HG02840 (cell line): Measurements from ENCODE around the gene TMEM233.
"Not testable (repeated sequence)": the region's sequence is repeated elsewhere in the genome, so short reads cannot be mapped to it uniquely, and the experiment has no call there.

ENCODE experiments used
- ATAC-seq: cut with Tn5 transposase; IDR thresholded peaks from one replicate; pipeline ENCODE4 v1.9.1; 2021; ENCODE audit warnings: mild to moderate bottlenecking, moderate library complexity, moderate number of reproducible peaks; ENCODE audit not compliant: unreplicated experiment, low FRiP score

Gene TMEM233

DNA sequence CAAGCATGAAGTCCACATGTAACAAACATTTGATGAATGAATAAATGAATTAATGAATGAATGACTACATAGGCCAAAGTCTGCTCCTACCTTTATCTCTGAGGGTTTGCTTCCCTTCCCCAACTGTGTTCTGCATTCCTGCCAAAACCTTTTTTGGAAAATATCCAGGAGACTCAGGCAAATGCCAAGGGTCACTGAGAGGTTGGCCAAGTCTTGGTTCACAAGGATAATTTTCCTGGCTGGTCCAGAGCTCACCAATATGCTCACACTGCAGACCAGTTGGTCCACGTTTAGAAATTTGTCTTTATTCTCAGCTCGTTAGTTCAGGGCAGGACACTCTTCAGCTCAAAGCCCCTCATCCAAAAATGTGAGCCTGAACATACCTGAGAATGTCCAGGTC lies 10.2 kb downstream of the TMEM233 start:
- no peak for ATAC-seq

DNA sequence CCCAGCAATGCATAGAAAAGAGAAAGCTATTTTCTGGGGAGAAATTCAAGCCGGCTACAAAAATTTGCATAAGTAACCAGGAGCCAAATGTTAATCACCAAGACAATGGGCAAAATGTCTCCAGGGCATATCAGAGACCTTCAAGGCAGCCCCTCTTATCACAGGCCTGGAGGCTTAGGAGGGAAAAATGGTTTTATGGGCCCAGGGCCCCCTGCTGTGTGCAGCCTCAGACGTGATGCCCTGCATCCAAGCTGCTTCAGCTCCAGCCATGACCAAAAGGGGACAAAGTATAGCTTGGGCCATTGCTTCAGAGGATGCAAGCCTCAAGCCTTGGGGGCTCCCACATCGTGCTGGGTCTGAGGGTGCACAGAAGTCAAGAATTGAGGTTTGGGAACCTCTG lies 15.8 kb downstream of the TMEM233 start:
- ATAC-seq = no peak

DNA sequence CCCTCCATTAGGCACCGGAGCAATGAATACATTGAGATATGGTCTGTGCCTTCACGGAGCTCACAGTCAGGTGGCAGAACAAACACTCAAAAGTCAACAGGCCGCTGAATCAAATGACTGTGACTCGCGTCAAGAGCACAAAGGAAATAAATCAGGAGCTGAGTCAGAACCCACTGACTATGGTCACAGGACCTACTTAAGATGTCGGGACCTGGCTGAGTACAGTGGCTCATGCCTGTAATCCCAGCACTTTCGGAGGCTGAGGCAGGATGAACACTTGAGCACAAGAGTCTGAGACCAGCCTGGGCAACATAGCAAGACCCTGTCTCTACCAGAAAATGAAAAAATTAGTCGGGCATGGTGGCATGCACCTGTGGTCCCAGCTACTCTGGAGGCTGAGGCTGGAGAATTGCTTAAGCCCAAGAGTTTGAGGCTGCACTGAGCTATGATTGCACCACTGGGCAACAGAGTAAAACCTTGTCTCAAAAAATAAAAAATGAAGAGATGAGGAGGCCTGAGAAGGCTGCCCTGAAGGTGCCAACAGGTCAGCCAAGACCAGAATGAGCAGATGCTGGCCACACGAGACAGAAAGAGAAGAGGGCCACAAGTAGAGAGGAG lies 19.9 kb downstream of the TMEM233 start:
- ATAC-seq = no peak

- ATAC-seq = no peak
These were observed 21.1 kb downstream of the TMEM233 start for GRCh38 chr12:119614705-119615104.

DNA sequence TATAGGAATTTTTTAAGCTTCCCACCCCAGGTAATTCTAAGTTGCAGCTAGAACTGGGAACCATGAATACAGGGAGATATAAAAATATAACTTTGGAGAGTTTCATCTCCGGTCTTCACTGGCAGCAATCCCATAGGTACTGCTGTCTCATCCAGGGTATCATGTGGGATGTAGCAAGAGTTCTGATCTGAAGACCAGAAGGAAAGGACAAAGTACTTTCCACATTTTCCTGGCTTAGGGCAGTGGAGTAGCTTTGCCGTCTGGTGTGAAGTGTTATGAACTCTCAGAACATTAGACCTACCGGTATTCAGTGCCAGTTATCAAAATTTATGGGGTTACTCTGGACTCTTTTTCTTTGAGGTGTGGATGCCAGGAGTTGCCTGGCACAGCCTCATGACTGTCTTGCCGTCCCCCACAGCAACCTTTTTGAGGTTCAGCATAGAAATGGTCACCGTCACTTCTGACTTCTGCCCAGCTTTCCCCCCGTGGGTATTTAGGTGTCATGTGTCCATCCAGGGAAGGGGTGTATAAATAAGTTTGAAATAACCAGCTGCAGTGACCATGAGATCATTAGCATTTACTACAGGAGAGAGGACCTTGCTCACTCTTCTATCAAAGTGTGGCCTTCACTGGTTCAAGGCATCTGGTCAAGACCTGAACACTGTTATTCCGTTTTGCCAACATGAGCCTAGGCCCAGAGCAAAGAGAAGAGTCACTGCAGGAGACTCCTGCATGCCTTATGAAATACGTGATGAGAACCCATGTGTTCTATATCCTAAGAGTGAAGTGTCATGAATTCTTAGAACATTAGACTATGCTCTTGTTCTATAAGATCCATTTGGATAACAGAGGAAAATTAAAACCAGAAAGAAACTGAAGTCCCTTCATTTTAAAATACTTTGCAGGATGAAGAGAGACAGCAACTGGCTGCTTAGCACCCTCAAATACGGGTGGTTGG lies 22.2 kb downstream of the TMEM233 start:
- ATAC-seq = no peak

DNA sequence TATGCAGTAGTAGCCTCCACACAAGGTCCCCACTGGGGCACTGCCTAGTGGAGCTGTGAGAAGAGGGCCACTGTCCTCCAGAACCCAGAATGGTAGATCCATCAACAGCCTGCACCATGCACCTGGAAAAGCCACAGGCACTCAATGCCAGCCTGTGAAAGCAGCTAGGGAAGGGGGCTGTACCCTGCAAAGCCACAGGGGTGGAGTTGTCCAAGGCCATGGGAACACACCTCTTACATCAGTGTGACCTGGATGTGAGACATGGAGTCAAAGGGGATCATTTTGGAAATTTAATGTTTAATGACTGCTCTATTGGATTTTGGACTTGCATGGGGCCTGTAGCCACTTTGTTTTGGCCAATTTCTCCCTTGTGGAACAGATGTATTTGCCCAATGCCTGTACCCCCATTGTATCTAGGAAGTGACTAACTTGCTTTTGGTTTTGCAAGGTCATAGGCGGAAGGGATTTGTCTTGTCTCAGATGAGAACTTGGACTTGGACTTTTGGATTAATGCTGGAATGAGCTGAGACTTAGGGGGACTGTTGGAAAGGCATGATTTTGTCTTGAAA lies 24.8 kb downstream of the TMEM233 start:
- ATAC-seq = not testable (repeated sequence)

- no peak for ATAC-seq
These were observed 26.9 kb downstream of the TMEM233 start for GRCh38 chr12:119620490-119620889.

DNA sequence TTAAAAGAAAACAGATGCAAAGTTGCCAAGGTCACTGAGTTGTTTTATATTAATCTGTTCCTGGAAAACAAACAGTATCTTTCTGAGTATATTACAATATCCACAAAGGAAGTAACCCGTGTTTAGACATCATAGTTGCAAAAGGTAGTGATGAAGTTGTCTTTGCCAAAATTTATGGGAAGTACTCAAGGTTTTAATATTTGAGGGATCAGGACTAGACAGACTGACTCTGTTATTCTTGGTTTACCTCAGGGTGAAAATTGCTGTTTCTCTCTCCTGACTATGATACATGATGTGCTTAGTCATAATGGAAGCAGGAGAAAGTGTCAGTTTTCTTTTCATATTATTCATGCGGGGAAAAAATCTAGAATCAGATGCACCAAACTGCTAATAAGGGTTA lies 28.3 kb downstream of the TMEM233 start:
- ATAC-seq = no peak

DNA sequence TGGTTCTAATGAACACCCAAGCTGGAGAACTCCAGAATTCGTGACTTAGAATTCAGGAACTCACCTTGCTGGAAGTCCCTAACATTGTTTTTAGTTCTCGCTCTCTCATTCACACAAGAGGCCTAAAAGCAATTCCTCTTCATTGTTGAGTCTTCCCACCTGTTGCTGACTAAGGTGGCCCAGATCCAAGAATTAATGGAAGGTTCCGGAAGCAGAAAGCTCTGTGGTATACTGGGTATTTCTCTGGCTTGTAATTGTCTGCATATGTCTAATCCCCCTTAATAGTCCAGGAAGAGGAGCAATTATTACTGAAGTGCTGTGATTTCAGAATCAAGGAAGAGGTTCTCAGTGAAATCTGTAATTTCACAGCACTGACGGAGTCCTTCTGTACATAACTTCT lies 31.4 kb downstream of the TMEM233 start:
- no peak for ATAC-seq

GRCh38 chr12:119627019-119627643 lies 33.6 kb downstream of the TMEM233 start:
- ATAC-seq = no peak

DNA sequence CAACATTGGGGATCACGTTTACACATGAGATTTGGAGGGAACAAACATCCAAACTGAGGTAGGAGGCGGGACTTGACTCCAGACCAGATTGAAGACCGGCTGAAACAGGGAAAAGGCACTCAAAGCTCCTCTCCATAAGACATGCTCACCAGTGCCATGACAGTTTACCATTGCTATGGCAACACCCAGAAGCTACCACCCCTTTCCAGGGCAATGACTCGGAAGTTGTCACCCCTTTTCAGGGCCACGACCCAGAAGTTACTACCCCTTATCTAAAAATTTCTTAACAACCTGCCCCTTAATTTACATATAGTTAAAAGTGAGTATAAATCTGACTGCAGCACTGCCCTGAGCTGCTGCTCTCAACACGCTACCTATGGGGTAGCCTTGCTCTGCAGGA lies 34.1 kb downstream of the TMEM233 start:
- no peak for ATAC-seq

- ATAC-seq = no peak
These were observed 36.7 kb downstream of the TMEM233 start for GRCh38 chr12:119630223-119630780.

DNA sequence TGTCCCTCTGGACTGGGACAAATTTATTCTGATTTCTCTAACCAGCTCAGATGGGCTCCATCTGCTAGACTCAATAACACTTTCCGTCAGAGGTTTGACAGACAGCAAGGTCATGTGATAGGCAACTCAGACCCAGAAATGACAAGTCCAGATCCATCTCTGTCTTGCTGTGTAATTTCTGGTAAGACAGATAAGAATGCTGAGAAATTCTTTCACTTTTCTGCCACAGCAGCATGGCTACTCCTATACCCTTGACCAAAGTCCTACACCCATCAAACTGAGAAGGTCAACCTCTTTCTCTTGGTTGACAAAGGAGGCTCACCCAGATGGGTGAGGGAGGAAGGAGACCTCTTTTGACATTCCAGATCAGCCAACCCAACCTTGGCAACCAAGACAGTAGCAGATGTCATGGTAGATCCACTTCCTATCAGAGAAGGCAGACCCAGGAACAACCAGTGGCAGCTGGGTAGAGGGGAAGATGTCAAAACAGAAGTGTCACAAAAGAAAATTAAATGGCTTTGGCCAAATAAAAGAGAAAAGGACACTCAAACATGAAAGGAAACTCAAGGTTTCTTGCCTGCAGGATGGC lies 37.5 kb downstream of the TMEM233 start:
- no peak for ATAC-seq

GRCh38 chr12:119631930-119632678 lies 38.5 kb downstream of the TMEM233 start:
- no peak for ATAC-seq

GRCh38 chr12:119634743-119635142 lies 41.2 kb downstream of the TMEM233 start:
- no peak for ATAC-seq

DNA sequence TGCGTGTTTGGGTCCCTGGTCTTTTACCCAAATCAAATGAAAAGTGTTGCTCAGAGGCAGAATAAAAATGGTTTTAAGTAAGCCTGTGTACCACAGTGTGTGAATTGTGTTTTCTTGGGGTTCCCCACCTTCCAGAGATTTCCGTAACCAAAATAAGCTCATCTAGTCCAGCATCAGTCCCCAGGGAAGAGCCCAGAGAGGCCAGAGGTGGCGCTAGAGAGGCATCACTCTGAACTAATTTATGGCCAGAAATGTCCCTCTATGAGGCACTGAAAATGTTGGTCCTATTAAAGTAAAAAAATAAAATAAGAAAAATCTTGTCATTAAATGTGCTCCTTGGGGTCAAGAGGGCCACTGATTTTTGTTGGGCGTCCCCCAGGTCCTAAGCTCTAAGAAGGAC lies 49.4 kb downstream of the TMEM233 start:
- no peak for ATAC-seq

DNA sequence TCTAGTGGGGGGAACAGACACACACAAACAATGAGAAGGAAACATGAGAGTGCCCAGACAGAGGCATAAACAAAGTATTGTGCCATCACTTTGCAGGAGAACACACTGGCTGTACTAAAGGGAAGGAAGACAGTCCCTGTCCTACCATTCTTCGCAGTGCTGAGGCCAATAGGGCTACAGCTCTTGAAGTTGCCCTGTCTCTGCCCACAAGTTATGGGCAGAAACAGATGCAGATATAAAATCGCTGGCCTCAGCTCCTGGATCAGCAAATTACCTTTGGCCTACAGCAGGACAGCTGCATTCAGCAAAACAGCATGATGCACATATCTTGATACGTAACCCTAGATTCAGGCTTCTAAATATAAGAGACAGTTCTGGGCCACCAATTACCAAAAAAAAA lies 51.4 kb downstream of the TMEM233 start:
- ATAC-seq = no peak

DNA sequence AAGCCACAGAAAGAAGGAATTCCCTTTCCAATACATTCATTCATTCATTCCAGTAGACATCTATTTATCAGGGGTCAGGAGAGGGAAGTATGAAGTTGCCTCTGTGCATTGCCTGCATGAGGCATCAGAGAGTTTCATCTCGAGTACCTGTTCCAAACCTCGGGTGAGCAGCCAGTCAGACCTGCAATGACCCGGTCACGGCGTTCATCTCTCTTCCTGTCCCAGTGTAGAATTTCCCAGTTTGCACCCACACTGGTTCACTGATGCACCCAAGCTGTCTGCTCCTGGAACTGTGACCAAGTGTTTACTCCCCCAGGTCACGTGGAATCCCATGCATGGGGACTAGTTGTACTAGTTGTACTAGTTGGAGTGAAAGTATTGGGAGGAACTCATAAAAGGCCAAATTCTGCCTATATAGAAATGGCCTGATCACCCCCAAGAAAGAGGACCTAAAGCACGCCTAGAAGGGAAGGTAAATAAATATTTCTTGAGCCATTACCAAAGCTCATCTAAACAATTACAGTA lies 52.0 kb downstream of the TMEM233 start:
- ATAC-seq = no peak

GRCh38 chr12:119649202-119649808 lies 55.7 kb downstream of the TMEM233 start:
- no peak for ATAC-seq
